Fibroblast of upper back skin (primary cell): ENCODE measurements around the gene CTTN.

ENCODE experiments used
- DNase-seq: peaks from one replicate; pipeline ENCODE4 v3.0.0-alpha.2; 2013

Gene CTTN

DNA sequence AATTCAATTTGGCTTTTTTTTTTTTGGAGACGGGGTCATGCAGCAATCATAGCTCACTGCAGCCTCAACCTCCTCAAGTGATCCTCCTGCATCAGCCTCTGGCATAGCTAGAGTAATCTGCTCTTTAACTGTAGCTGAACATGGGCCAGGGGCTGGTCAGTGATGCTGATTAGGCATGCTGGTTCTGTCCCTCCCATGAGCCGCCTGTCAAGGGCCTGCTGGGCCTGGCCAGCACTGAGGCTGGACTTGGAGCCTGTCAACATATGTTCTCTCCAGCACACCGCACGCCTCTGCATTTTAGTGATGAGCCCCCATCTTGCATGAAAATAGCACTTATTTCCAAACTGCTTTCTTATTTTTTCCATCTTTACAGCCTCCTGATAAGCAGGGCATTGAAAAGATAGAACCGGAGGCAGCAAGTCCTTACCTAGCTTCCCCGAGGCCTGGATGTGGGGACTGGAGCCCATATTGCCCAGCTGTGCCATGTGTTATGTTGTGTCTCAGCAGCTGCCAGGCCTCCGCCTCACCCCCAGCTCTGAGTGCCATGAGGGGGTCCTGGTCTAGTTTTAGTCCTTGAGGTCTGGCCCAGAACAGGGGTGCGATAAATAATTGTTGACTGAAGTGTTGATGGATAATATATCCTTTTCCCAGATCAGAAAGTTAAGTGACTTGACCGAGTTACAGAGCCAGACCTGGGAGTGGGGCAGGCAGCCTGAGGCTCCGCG, 80.0 kb downstream of the CTTN start:
- DNase-seq, result no peak

- DNase-seq, result no peak
These were observed 82.4 kb downstream of the CTTN start for GRCh38 chr11:70480711-70481110.

GRCh38 chr11:70481625-70482528, 83.5 kb downstream of the CTTN start:
- no peak for DNase-seq

DNA sequence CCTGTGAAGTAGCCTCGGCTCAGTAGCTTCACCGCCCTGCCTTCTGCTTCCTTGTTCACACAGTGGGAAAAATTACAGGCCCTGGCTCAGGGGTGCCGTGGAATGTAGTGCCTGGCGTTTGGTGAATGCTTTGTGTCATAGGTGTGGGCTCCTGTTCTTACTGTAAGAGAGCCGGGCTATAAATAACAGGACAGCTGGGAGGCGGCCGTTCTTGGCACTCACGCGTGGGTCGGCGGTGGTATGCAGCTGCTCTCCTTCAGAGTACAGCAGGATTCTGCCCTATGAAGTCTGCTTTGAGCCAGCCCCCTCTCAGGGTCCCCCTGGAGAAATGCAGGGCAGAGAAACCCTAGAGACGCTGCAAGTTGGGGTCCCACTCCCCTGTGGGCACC, 84.2 kb downstream of the CTTN start:
- no peak for DNase-seq

GRCh38 chr11:70483077-70483861, 84.9 kb downstream of the CTTN start:
- no peak for DNase-seq

DNA sequence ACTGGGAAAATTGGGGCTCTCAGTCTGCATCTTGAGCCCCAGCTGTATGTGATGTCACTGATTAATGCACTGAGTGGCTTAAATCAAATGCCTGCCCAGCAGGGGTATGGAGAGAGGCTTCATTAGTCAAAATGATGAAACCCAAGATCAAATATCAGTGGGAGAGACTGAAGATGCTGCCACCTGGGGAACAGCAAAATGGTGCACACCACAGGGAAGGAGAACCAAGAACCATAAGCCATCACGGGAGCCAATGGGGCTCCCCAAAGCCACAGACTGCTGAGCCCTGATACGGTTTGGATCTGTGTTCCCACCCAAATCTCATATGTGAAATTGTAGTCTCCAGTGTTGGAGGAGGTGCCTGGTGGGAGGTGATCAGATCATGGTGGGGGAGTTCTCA, 85.6 kb downstream of the CTTN start:
- DNase-seq, result no peak

GRCh38 chr11:70485326-70486025, 87.1 kb downstream of the CTTN start:
- no peak for DNase-seq

DNA sequence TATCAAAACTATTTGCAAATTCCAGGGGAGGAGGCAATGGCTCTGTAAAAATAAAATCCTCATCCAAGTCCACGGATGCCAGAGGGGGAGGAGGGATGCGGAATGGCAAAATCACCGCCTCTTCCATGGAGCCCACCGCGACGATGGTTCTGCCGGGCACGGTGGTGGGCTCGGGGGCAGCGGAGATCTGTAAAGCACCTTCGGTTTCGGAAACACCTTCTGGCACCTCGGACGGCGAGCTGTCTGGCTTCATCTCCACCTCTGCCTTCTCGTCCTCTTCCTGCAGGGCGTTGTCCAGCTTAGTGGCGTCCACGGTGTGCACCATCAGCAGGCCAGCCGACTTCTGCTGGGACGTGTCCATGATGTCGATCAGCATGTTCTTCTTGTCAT, 87.7 kb downstream of the CTTN start:
- no peak for DNase-seq
